CD14-positive monocyte (primary cell): ENCODE results near the gene GIPC3. TPM values are rescaled to one million over a fixed set of nuclear protein-coding genes. Genes with fewer than 3 reads are reported as not detected.
A peak's percentile ranks its signal among the peaks of the same experiment; 100 is the strongest.

Experiments
- DNase-seq, 3 donors: peaks; one replicate each; pipeline ENCODE4 v3.0.0-alpha.2; 2011 to 2022
- H2AFZ ChIP-seq: 2 replicates; pipeline ENCODE4 v1.6.0; 2012; ENCODE audit warnings: mild to moderate bottlenecking, low read depth, low read length, inconsistent platforms; ENCODE audit not compliant: insufficient read depth, poor library complexity, severe bottlenecking
- H3K27ac ChIP-seq, 2 donors: 1 replicate in 1 of 2; 2 replicates in 1 of 2; pipeline ENCODE4 v1.5.1; 2012 to 2013; ENCODE audit warnings: low read length in 2 of 2, control low read depth in 1 of 2, inconsistent platforms in 1 of 2, low read depth in 1 of 2, mild to moderate bottlenecking in 1 of 2
- H3K27me3 ChIP-seq, 2 donors: one replicate each; pipeline versions ENCODE4 v1.6.0 to v1.6.1; 2011 to 2013; ENCODE audit warnings: low read length in 2 of 2; ENCODE audit not compliant: control insufficient read depth in 2 of 2, insufficient read depth in 2 of 2
- H3K36me3 ChIP-seq, 2 donors: replicated peaks in 1 of 2; 1 replicate in 1 of 2; 2 replicates in 1 of 2; pipeline versions ENCODE4 v1.5.1 to v1.6.1; 2012 to 2013; ENCODE audit warnings: low read length in 2 of 2, control low read depth in 1 of 2, inconsistent platforms in 1 of 2, mild to moderate bottlenecking in 1 of 2; ENCODE audit not compliant: insufficient read depth in 2 of 2, control insufficient read depth in 1 of 2
- H3K4me1 ChIP-seq, 2 donors: 1 replicate in 1 of 2; 2 replicates in 1 of 2; pipeline versions ENCODE4 v1.5.1 to v1.6.1; 2012 to 2013; ENCODE audit warnings: low read length in 2 of 2, control low read depth in 1 of 2, inconsistent platforms in 1 of 2, mild to moderate bottlenecking in 1 of 2, moderate library complexity in 1 of 2; ENCODE audit not compliant: insufficient read depth in 2 of 2, control insufficient read depth in 1 of 2
- H3K4me2 ChIP-seq: replicated peaks from 2 replicates; pipeline ENCODE3; 2012; ENCODE audit warnings: low read length, moderate library complexity, mild to moderate bottlenecking; ENCODE audit not compliant: poor library complexity, severe bottlenecking; ENCODE audit errors: extremely low read depth
- H3K4me3 ChIP-seq, 3 experiments: fragments of 200-600 bp in 1 of 3; sonication (generic) in 1 of 3; replicated peaks in 1 of 3; 1 replicate in 2 of 3; 2 replicates in 1 of 3; pipeline ENCODE4 v1.5.1; 2011 to 2013; ENCODE audit warnings: low read length in 3 of 3, mild to moderate bottlenecking in 3 of 3, control low read depth in 2 of 3, low read depth in 2 of 3, inconsistent platforms in 1 of 3, moderate library complexity in 1 of 3
- H3K79me2 ChIP-seq: 2 replicates; pipeline ENCODE4 v1.6.0; 2012; ENCODE audit warnings: mild to moderate bottlenecking, control low read depth, inconsistent platforms, low read length, moderate library complexity; ENCODE audit not compliant: insufficient read depth
- H3K9ac ChIP-seq: 2 replicates; pipeline ENCODE4 v1.6.0; 2017; ENCODE audit warnings: low read length, mild to moderate bottlenecking; ENCODE audit not compliant: insufficient read depth, poor library complexity, severe bottlenecking
- H3K9me3 ChIP-seq, 2 donors: replicated peaks in 1 of 2; 1 replicate in 1 of 2; 2 replicates in 1 of 2; pipeline versions ENCODE4 v1.5.1 to v1.6.1; 2012 to 2013; ENCODE audit warnings: low read length in 2 of 2, control low read depth in 1 of 2; ENCODE audit not compliant: control insufficient read depth in 1 of 2, insufficient read depth in 1 of 2
- H4K20me1 ChIP-seq: 2 replicates; pipeline ENCODE4 v1.6.0; 2012; ENCODE audit warnings: mild to moderate bottlenecking, low read length, control low read depth, moderate library complexity; ENCODE audit not compliant: insufficient read depth
- H3K27ac Mint-ChIP-seq, 7 donors: one replicate each; pipeline ENCODE4 v1.8.0; 2020; ENCODE audit warnings: mild to moderate bottlenecking in 7 of 7, mixed read lengths in 7 of 7, moderate library complexity in 6 of 7, inconsistent platforms in 2 of 7
- H3K27me3 Mint-ChIP-seq, 3 donors: one replicate each; pipeline ENCODE4 v1.8.0; 2021 to 2022; ENCODE audit warnings: low read depth in 3 of 3, mild to moderate bottlenecking in 3 of 3, mixed read lengths in 3 of 3, moderate library complexity in 3 of 3, inconsistent platforms in 1 of 3
- H3K36me3 Mint-ChIP-seq, 2 donors: one replicate each; pipeline ENCODE4 v1.8.0; 2020; ENCODE audit warnings: mixed read lengths in 2 of 2, inconsistent platforms in 1 of 2, mild to moderate bottlenecking in 1 of 2
- H3K4me1 Mint-ChIP-seq: one replicate; pipeline ENCODE4 v1.8.0; 2020; ENCODE audit warnings: mild to moderate bottlenecking, mixed read lengths
- H3K4me3 Mint-ChIP-seq, 2 donors: one replicate each; pipeline ENCODE4 v1.8.0; 2020; ENCODE audit warnings: mild to moderate bottlenecking in 2 of 2, mixed read lengths in 2 of 2, moderate library complexity in 1 of 2
- H3K9me3 Mint-ChIP-seq, 7 donors: one replicate each; pipeline ENCODE4 v1.8.0; 2020 to 2022; ENCODE audit warnings: mixed read lengths in 7 of 7, mild to moderate bottlenecking in 6 of 7, moderate library complexity in 6 of 7, inconsistent platforms in 2 of 7
- WGBS: methylation state at CpG from one replicate; pipeline ENCODE4 v1.1.5; 2013; ENCODE audit warnings: missing lambda C conversion rate; ENCODE audit not compliant: insufficient coverage; 5-methylcytosine and 5-hydroxymethylcytosine counted together
- intact Hi-C, 2 donors: fragments of 100-400 bp; cut with micrococcal nuclease; formaldehyde crosslinking; loops; one replicate each; pipeline versions ENCODE4 v1.15.0 to v1.15.1; 2023
- polyA minus RNA-seq: library from RNA; depleted of rRNA, polyadenylated mRNA; stranded (reverse); fragments of >200 nt; gene quantifications from 2 replicates; pipeline ENCODE4 v1.2.3, GENCODE V29; 2012
- polyA plus RNA-seq, 3 donors: library from polyadenylated mRNA; depleted of rRNA in 1 of 3; unstranded in 2 of 3; stranded (reverse) in 1 of 3; fragments of 300-500 nt in 2 of 3; fragments of >200 nt in 1 of 3; fragmentation: Illumina TruSeq in 2 of 3; gene quantifications; 1 replicate in 2 of 3; 2 replicates in 1 of 3; pipeline ENCODE4 v1.2.3, GENCODE V29; 2012 to 2021
- total RNA-seq, 12 experiments: library from RNA in 1 of 12; stranded (reverse) in 1 of 12; fragments of 120-200 nt in 1 of 12; gene quantifications; one replicate each; pipeline ENCODE4 v1.2.4 and lab custom pipeline; 2013 to 2026; ENCODE audit warnings: mixed read lengths in 6 of 12, inconsistent platforms in 1 of 12
- TF ChIP-seq, protein P1 (sequence below): fragments of 200-600 bp; IDR thresholded peaks from one replicate; pipeline ENCODE4 v1.8.0; 2022; ENCODE audit warnings: antibody characterized with exemption, mild to moderate bottlenecking

GIPC3 gene
- total RNA-seq (2013) = not detected
- polyA plus RNA-seq (under 1 TPM in 1 of 3 donors, not detected in 2; 0.03 TPM), polyA minus RNA-seq (under 0.01 TPM in 1 of 2 replicates, not detected in the other), total RNA-seq (lab: John Stamatoyannopoulos, UW) (0 to 0.91 (median 0.06) reads per million in 11 experiments)

GRCh38 chr19:3585301-3586126 is at the start of gene GIPC3:
GIPC3 (plus strand) TSS chr19:3585478; CDS start chr19:3585598, 120 bp downstream.
- Mint-ChIP-seq H3K36me3 (no peaks in the 10 kb centered on the region), H3K4me1 (peaks cover 4% of the 10 kb centered on the region), H3K4me3 (peak within 1 kb of the TSS in 1 of 2 donors; percentile 51), H3K9me3 (peaks cover 0 to 7% (median 0%) of the 10 kb centered on the region in 7 donors), H3K27me3 (peaks cover 22 to 34% (median 25%) of the 10 kb centered on the region in 3 donors), H3K27ac (no peak within 1 kb of the TSS)
- Histone ChIP-seq H3K27ac (no peak within 1 kb of the TSS), H3K9ac (no peak within 1 kb of the TSS), H3K9me3 (peaks cover 0 to 6% of the 10 kb centered on the region in 2 donors), H3K36me3 (no peaks in the 10 kb centered on the region), H4K20me1 (no peaks in the 10 kb centered on the region), H3K4me2 (peak within 1 kb of the TSS; percentile 31), H3K4me3 (no peak within 1 kb of the TSS), H3K27me3 (peaks cover 5 to 20% of the 10 kb centered on the region in 2 donors), H3K79me2 (no peaks in the 10 kb centered on the region), H3K4me1 (peaks cover 5 to 11% of the 10 kb centered on the region in 2 donors), H2AFZ (no peak within 1 kb of the TSS)
- no peak for DNase-seq
- WGBS = 1% methylated on average over 83 of the region's 84 CpGs
- intact Hi-C loops = no loop called here
- TF ChIP-seq, protein P1, sequence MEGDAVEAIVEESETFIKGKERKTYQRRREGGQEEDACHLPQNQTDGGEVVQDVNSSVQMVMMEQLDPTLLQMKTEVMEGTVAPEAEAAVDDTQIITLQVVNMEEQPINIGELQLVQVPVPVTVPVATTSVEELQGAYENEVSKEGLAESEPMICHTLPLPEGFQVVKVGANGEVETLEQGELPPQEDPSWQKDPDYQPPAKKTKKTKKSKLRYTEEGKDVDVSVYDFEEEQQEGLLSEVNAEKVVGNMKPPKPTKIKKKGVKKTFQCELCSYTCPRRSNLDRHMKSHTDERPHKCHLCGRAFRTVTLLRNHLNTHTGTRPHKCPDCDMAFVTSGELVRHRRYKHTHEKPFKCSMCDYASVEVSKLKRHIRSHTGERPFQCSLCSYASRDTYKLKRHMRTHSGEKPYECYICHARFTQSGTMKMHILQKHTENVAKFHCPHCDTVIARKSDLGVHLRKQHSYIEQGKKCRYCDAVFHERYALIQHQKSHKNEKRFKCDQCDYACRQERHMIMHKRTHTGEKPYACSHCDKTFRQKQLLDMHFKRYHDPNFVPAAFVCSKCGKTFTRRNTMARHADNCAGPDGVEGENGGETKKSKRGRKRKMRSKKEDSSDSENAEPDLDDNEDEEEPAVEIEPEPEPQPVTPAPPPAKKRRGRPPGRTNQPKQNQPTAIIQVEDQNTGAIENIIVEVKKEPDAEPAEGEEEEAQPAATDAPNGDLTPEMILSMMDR = no peak

GRCh38 chr19:3535563-3535965 is 49.7 kb upstream of the GIPC3 start:
- Histone ChIP-seq H3K9me3 (no peaks in the 10 kb centered on the region), H3K4me2 (no peak overlapping the region), H3K4me3 (no peak overlapping the region), H3K79me2 (no peaks in the 10 kb centered on the region), H3K36me3 (peaks cover 51 to 71% of the 10 kb centered on the region in 2 donors), H2AFZ (no peak overlapping the region), H3K27ac (no peak overlapping the region), H4K20me1 (peaks cover 47% of the 10 kb centered on the region), H3K27me3 (no peaks in the 10 kb centered on the region), H3K4me1 (peaks cover 0 to 5% of the 10 kb centered on the region in 2 donors), H3K9ac (no peak overlapping the region)
- WGBS = 98% methylated on average over 10 of the region's 14 CpGs
- Mint-ChIP-seq H3K36me3 (peaks cover 35 to 60% of the 10 kb centered on the region in 2 donors), H3K4me1 (peaks cover 10% of the 10 kb centered on the region), H3K4me3 (no peak overlapping the region), H3K27me3 (no peaks in the 10 kb centered on the region), H3K9me3 (peaks cover 0 to 5% (median 2%) of the 10 kb centered on the region in 7 donors), H3K27ac (no peak overlapping the region)
- no peak for DNase-seq
- intact Hi-C loops = no loop called here
- TF ChIP-seq, protein P1 = no peak
